Measurements from ENCODE around the gene CCDC137. TPM values are rescaled to one million over a fixed set of nuclear protein-coding genes. Genes with fewer than 3 reads are reported as not detected.

Gene CCDC137
- total and polyA plus RNA-seq, 2 of the 13 experiments (the other 11 are each of a cell fraction or from before 2014, with no cell fraction given): 14.6 to 39.1 TPM

GRCh38 chr17:81666342-81667191, at the start of gene CCDC137, which contains the start of gene OXLD1 (continued):
- no peak for TF ChIP-seq BCLAF1 (IDR thresholded peaks at IDR 0.05)
- peak; percentile 98 for TF ChIP-seq POLR2G (IDR thresholded peaks at IDR 0.05; ENCODE audit: low read depth, low read length)
- TF ChIP-seq ATRX (CRISPR knock-in tag; IDR thresholded peaks at IDR 0.05; ENCODE audit: borderline replicate concordance): no peak
- peak; percentile 75 for TF ChIP-seq ZNF225 (CRISPR knock-in tag; IDR thresholded peaks at IDR 0.05)
- no peak for TF ChIP-seq ZNF766 (CRISPR knock-in tag; IDR thresholded peaks at IDR 0.05; ENCODE audit: borderline replicate concordance)
- no peak for TF ChIP-seq SNAPC4 (CRISPR knock-in tag; IDR thresholded peaks at IDR 0.05)
- peak; percentile 97 for TF ChIP-seq MTERF4 (CRISPR knock-in tag; IDR thresholded peaks at IDR 0.05)
- peak; percentile 99 for TF ChIP-seq NFYC (CRISPR knock-in tag; IDR thresholded peaks at IDR 0.05)
- TF ChIP-seq TOE1 (CRISPR knock-in tag; IDR thresholded peaks at IDR 0.05): no peak
- TF ChIP-seq HOXA5 (CRISPR knock-in tag; IDR thresholded peaks at IDR 0.05): peak; percentile 92
- TF ChIP-seq SOX6 (IDR thresholded peaks at IDR 0.05): no peak
- peak; percentile 21; the same call in 1 of the 2 replicates for TF ChIP-seq SOX6 (CRISPR knock-in tag; IDR thresholded peaks at IDR 0.05)
- TF ChIP-seq CSRNP1 (CRISPR knock-in tag; IDR thresholded peaks at IDR 0.05): peak; percentile 78
